Thoracic aorta (tissue), 2 donors: Measurements from ENCODE around the gene GATA2. TPM values are rescaled to one million over a fixed set of nuclear protein-coding genes. Genes with fewer than 3 reads are reported as not detected.

Experiments
- ATAC-seq: fragments of 150-250 bp; one replicate; pipeline ENCODE4 v1.8.0; 2017; ENCODE audit warnings: low read depth; ENCODE audit not compliant: insufficient number of reproducible peaks, low FRiP score
- DNase-seq: peaks from one replicate; pipeline ENCODE4 v3.0.0-alpha.2; 2020; ENCODE audit warnings: low spot score
- H3K27ac ChIP-seq, 2 donors: fragments of 200-600 bp; sonication (generic); 1 replicate in 1 of 2; 2 replicates in 1 of 2; pipeline ENCODE4 v1.5.1; 2016; ENCODE audit warnings: mild to moderate bottlenecking in 2 of 2, moderate library complexity in 2 of 2
- H3K27me3 ChIP-seq: fragments of 200-600 bp; sonication (generic); replicated peaks from 2 replicates; pipeline ENCODE4 v1.6.0; 2016; ENCODE audit warnings: mild to moderate bottlenecking; ENCODE audit not compliant: insufficient read depth
- H3K36me3 ChIP-seq: fragments of 200-600 bp; sonication (generic); one replicate; pipeline ENCODE4 v1.5.1; 2016
- H3K4me1 ChIP-seq, 2 donors: fragments of 200-600 bp; sonication (generic); 1 replicate in 1 of 2; 2 replicates in 1 of 2; pipeline versions ENCODE4 v1.5.1 to v1.6.0; 2016; ENCODE audit warnings: low read depth in 2 of 2, mild to moderate bottlenecking in 1 of 2; ENCODE audit not compliant: control insufficient read depth in 1 of 2
- H3K4me3 ChIP-seq: fragments of 200-600 bp; sonication (generic); 2 replicates; pipeline ENCODE4 v1.5.1; 2016; ENCODE audit warnings: mild to moderate bottlenecking
- H3K9me3 ChIP-seq: fragments of 200-600 bp; sonication (generic); 2 replicates; pipeline ENCODE4 v1.5.1; 2016
- total RNA-seq, 2 donors: library from RNA; depleted of rRNA; stranded (reverse); fragments of >200 nt; gene quantifications; one replicate each; pipeline versions ENCODE4 v1.1.0 to v1.2.3, GENCODE V29; 2016
- TF ChIP-seq, protein P1 (sequence below): fragments of 200-600 bp; sonication (generic); IDR thresholded peaks from one replicate; pipeline ENCODE4 v1.5.1; 2019; ENCODE audit warnings: antibody characterized with exemption

The GATA2 gene
- total RNA-seq, 2 donors from 2014 or later = 5.2 to 21.3 TPM

DNA sequence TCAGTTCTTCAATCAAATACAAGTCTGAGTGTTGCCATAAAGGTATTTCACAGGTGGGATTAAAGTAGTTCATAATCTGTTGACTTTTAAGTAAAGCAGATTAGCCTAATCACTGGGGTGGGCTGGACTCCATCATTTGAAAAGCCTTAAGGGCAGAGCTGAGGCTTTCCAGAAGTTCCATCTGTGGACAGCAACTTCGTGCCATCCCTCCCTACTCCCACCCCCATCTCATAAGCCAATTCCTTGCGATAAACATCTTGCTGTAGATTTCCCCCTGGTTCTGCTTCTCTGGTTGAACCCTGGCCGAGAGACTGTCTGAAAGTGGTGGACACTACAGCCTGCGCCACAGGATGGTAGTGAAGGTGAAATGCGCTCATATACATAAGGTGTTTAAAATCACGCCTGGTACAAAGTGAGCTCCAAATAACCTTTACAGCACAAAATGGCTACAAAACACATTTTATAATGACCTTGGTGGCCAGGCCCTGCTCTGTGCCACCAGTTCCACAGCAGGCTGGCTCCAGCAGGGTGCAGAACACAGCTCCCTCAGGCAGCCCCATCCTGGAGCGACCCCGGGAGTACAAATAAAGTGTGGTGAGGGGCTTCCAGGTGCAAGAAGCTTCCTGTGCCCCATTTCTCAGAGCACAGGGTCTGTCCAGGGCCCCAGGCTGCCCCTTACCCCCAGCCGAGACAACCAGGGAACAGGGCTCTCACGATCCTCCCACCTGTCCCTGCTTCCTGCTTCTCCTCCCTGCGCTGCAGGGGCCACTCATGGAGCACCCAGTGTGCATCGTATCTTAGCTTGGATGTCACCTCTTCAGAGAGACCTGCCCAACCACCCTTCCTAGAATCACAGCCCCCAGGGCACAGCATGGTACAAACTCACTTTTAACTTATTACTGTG is 25.8 kb upstream of the GATA2 start:
- Histone ChIP-seq H3K4me1 (no peaks in the 10 kb centered on the region), H3K9me3 (peaks cover 10% of the 10 kb centered on the region), H3K27ac (no peak overlapping the region), H3K4me3 (no peak overlapping the region), H3K36me3 (no peaks in the 10 kb centered on the region), H3K27me3 (no peaks in the 10 kb centered on the region)
- TF ChIP-seq, protein P1, sequence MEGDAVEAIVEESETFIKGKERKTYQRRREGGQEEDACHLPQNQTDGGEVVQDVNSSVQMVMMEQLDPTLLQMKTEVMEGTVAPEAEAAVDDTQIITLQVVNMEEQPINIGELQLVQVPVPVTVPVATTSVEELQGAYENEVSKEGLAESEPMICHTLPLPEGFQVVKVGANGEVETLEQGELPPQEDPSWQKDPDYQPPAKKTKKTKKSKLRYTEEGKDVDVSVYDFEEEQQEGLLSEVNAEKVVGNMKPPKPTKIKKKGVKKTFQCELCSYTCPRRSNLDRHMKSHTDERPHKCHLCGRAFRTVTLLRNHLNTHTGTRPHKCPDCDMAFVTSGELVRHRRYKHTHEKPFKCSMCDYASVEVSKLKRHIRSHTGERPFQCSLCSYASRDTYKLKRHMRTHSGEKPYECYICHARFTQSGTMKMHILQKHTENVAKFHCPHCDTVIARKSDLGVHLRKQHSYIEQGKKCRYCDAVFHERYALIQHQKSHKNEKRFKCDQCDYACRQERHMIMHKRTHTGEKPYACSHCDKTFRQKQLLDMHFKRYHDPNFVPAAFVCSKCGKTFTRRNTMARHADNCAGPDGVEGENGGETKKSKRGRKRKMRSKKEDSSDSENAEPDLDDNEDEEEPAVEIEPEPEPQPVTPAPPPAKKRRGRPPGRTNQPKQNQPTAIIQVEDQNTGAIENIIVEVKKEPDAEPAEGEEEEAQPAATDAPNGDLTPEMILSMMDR = no peak
- ATAC-seq (no peak), DNase-seq (no peak)

DNA sequence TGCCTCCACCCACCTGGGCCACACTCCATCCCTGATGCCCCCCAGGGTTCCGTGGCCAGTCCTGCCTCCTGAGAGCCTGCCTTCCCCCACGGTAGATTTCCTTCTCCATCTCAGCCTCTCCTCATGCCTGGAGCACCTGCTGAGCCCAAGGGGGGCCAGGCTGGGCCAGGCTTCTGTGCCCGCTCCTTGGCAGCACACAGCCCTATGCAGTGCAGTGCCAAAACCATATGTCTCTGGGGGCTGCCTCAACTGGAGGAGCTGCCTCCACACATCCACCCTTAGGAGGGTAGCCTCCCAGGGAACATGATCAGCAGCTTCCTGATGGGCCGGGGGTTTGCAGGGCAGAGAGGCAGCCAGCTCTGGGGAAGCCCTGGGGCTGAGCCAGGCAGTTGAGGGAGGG is 24.6 kb upstream of the GATA2 start:
- Histone ChIP-seq H3K9me3 (peaks cover 11% of the 10 kb centered on the region), H3K36me3 (no peaks in the 10 kb centered on the region), H3K4me1 (no peaks in the 10 kb centered on the region), H3K27ac (no peak overlapping the region), H3K4me3 (no peak overlapping the region), H3K27me3 (no peaks in the 10 kb centered on the region)
- TF ChIP-seq, protein P1 = no peak
- ATAC-seq (no peak), DNase-seq (no peak)

DNA sequence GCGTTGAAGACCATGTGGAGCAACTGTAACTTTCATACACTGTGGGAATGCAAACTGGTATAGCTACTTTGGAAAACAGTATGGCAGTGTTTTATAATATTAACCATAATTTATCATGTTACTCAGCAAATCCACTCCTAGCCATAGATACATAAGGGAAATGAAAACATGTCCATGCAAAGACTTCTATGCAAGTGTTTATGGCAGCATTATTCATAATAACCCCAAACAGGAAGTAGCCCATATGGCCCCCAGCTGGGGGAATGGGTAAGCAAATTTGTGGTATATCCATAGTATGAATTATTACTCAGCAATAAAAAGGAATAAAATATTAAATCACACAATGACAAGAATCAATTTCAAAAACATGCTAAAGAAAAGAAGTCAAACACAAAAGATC is 23.0 kb upstream of the GATA2 start:
- no peaks in the 10 kb centered on the region for H3K36me3 ChIP-seq
- TF ChIP-seq, protein P1 = no peak
- H3K4me1 ChIP-seq = no peaks in the 10 kb centered on the region
- H3K4me3 ChIP-seq = no peak overlapping the region
- H3K9me3 ChIP-seq = peaks cover 11% of the 10 kb centered on the region
- ATAC-seq (no peak), DNase-seq (no peak)
- no peak overlapping the region for H3K27ac ChIP-seq
- no peaks in the 10 kb centered on the region for H3K27me3 ChIP-seq

DNA sequence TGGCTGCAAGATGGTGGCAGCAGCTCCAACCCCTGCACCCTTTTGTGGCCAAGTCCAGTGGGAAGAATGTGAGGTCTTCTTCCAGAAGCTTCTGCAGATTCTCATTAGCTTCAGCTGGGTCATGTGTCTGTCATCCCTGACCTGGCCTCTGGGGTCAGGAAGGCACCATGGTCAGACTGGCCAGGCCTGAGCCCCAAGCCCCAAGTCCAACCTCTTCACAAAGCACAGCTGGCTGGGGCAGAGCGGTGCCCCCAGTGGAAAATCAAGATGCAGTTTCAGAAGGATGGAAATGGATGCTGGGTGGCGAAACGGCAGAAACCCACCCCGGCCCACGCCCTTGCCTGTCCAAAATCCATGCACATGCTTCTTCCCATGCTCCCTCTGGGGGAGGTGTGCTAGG is 15.9 kb upstream of the GATA2 start:
- no peaks in the 10 kb centered on the region for H3K36me3 ChIP-seq
- H3K4me3 ChIP-seq = no peak overlapping the region
- ATAC-seq (no peak), DNase-seq (no peak)
- no peaks in the 10 kb centered on the region for H3K4me1 ChIP-seq
- TF ChIP-seq, protein P1 = no peak
- no peak overlapping the region for H3K27ac ChIP-seq
- no peaks in the 10 kb centered on the region for H3K27me3 ChIP-seq
- H3K9me3 ChIP-seq = peaks cover 2% of the 10 kb centered on the region

DNA sequence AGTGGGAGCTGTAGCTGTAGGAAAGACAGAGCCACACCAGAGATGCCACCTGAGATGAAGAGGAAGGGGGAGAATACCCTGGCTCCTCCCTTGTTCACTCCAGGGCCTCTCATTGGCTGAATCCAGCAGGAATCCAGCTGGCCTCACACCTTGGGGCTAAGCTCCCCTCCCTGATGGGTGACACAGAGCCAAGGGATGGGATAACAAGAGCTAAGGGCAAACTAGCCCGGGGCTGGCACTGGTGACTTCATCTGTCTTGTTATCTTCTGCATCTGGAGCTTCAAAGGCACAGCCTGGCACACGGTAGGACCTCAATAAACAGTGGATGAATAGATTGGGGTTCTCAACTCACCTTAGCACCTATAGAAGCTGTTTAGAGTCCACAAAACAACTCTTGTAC is 13.8 kb upstream of the GATA2 start:
- Histone ChIP-seq H3K4me1 (no peaks in the 10 kb centered on the region), H3K9me3 (no peaks in the 10 kb centered on the region), H3K36me3 (no peaks in the 10 kb centered on the region), H3K27me3 (no peaks in the 10 kb centered on the region), H3K27ac (no peak overlapping the region), H3K4me3 (no peak overlapping the region)
- ATAC-seq (no peak), DNase-seq (no peak)
- TF ChIP-seq, protein P1 = no peak
